Chondrocyte (in vitro differentiated cells): Measurements from ENCODE around the gene DKK3. TPM values are rescaled to one million over a fixed set of nuclear protein-coding genes. Genes with fewer than 3 reads are reported as not detected.
A peak's percentile ranks its signal among the peaks of the same experiment; 100 is the strongest.

Experiments
- DNase-seq: peaks from one replicate; pipeline ENCODE4 v3.0.0; 2021; ENCODE audit warnings: mixed read lengths, low spot score
- H3K27ac Mint-ChIP-seq: one replicate; pipeline ENCODE4 v1.8.0; 2021; ENCODE audit warnings: mild to moderate bottlenecking, moderate library complexity, mixed read lengths; ENCODE audit not compliant: unreplicated experiment
- H3K27me3 Mint-ChIP-seq: 2 replicates; pipeline ENCODE4 v1.8.0; 2021; ENCODE audit warnings: low read depth, mixed read lengths
- H3K36me3 Mint-ChIP-seq: 2 replicates; pipeline ENCODE4 v1.8.0; 2021; ENCODE audit warnings: low read depth, mixed read lengths
- H3K4me1 Mint-ChIP-seq: 2 replicates; pipeline ENCODE4 v1.8.0; 2021; ENCODE audit warnings: low read depth, mild to moderate bottlenecking, mixed read lengths
- H3K4me3 Mint-ChIP-seq: one replicate; pipeline ENCODE4 v1.8.0; 2021; ENCODE audit warnings: mild to moderate bottlenecking, moderate library complexity, mixed read lengths; ENCODE audit not compliant: unreplicated experiment
- H3K9me3 Mint-ChIP-seq: 2 replicates; pipeline ENCODE4 v1.8.0; 2021; ENCODE audit warnings: low read depth, mixed read lengths
- CTCF ChIP-seq: fragments of 200-600 bp; sonication (generic); IDR thresholded peaks from 2 replicates; pipeline ENCODE4 v1.5.0; 2021; ENCODE audit warnings: antibody characterized with exemption, mild to moderate bottlenecking, moderate library complexity
- total RNA-seq: library from RNA; stranded (reverse); gene quantifications from 3 replicates; pipeline ENCODE4 v1.2.1, GENCODE V29; 2021

The DKK3 gene
- total RNA-seq, 1 donor from 2014 or later: 575 TPM

- no peaks in the 10 kb centered on the region for H3K27me3 Mint-ChIP-seq
- H3K9me3 Mint-ChIP-seq: no peaks in the 10 kb centered on the region
- no peak for DNase-seq
- H3K4me3 Mint-ChIP-seq: no peak overlapping the region
- H3K36me3 Mint-ChIP-seq: peaks cover 34% of the 10 kb centered on the region
- no peak overlapping the region for H3K27ac Mint-ChIP-seq
- peaks cover 10% of the 10 kb centered on the region for H3K4me1 Mint-ChIP-seq
- TF ChIP-seq CTCF: no peak
Measured at GRCh38 chr11:11929920-11930319, 78.5 kb downstream of the DKK3 start.

GRCh38 chr11:11923828-11924227 lies 84.6 kb downstream of the DKK3 start:
- no peak for TF ChIP-seq CTCF
- Mint-ChIP-seq H3K27me3 (no peaks in the 10 kb centered on the region), H3K4me1 (peaks cover 20% of the 10 kb centered on the region), H3K4me3 (no peak overlapping the region), H3K36me3 (peaks cover 22% of the 10 kb centered on the region), H3K9me3 (no peaks in the 10 kb centered on the region), H3K27ac (peak overlapping the region; percentile 20)
- DNase-seq: no peak

- Mint-ChIP-seq H3K4me1 (peaks cover 26% of the 10 kb centered on the region), H3K9me3 (no peaks in the 10 kb centered on the region), H3K4me3 (no peak overlapping the region), H3K27ac (peak overlapping the region; percentile 79), H3K27me3 (no peaks in the 10 kb centered on the region), H3K36me3 (peaks cover 4% of the 10 kb centered on the region)
- no peak for DNase-seq
- TF ChIP-seq CTCF: no peak
Measured at GRCh38 chr11:11916981-11917399, 91.4 kb downstream of the DKK3 start.

GRCh38 chr11:11915625-11916024 lies 92.8 kb downstream of the DKK3 start:
- Mint-ChIP-seq H3K4me1 (peaks cover 36% of the 10 kb centered on the region), H3K9me3 (no peaks in the 10 kb centered on the region), H3K27ac (no peak overlapping the region), H3K27me3 (no peaks in the 10 kb centered on the region), H3K4me3 (no peak overlapping the region), H3K36me3 (peaks cover 9% of the 10 kb centered on the region)
- no peak for DNase-seq
- TF ChIP-seq CTCF: no peak

- no peak for DNase-seq
- TF ChIP-seq CTCF: no peak
- Mint-ChIP-seq H3K27ac (no peak overlapping the region), H3K4me3 (no peak overlapping the region), H3K27me3 (no peaks in the 10 kb centered on the region), H3K9me3 (no peaks in the 10 kb centered on the region), H3K36me3 (peaks cover 7% of the 10 kb centered on the region), H3K4me1 (peaks cover 55% of the 10 kb centered on the region)
Measured at GRCh38 chr11:11913395-11913794, 95.0 kb downstream of the DKK3 start.

Other genes with a start within 250 kb of the DKK3 start
- gene USP47, start 166.7 kb downstream of the DKK3 start, total RNA-seq: 44.4 to 54.8 TPM (median 47.8 TPM) in 3 replicates
- gene MICAL2, start 102.0 kb upstream of the DKK3 start, total RNA-seq: 296 to 393 TPM (median 372 TPM) in 3 replicates